Astrocyte (in vitro differentiated cells and primary cell): ENCODE data around the gene TRMT13. TPM values are rescaled to one million over a fixed set of nuclear protein-coding genes. Genes with fewer than 3 reads are reported as not detected.
"Not testable (repeated sequence)": the region's sequence is repeated elsewhere in the genome, so short reads cannot be mapped to it uniquely, and the experiment has no call there.

Experiments
- DNase-seq: peaks from one replicate; pipeline ENCODE4 v3.0.0-alpha.2; 2010; ENCODE audit warnings: low read depth
- FAIRE-seq: peaks from 2 replicates; lab custom pipeline; 2011; peaks lifted over from hg19 to GRCh38; lab: Jason Lieb, UNC
- H2AFZ ChIP-seq: 2 replicates; pipeline ENCODE4 v1.6.0; 2012; ENCODE audit warnings: low read depth, low read length, inconsistent platforms
- H3K27ac ChIP-seq: 2 replicates; pipeline ENCODE4 v1.5.1; 2011; ENCODE audit warnings: low read depth, low read length, inconsistent platforms
- H3K27me3 ChIP-seq: 2 replicates; pipeline ENCODE4 v1.6.0; 2011; ENCODE audit warnings: low read length, inconsistent platforms; ENCODE audit not compliant: insufficient read depth
- H3K36me3 ChIP-seq: 2 replicates; pipeline ENCODE4 v1.5.1; 2011; ENCODE audit warnings: low read length, inconsistent platforms; ENCODE audit not compliant: insufficient read depth
- H3K4me1 ChIP-seq: 2 replicates; pipeline ENCODE4 v1.5.1; 2011; ENCODE audit warnings: low read length, inconsistent platforms; ENCODE audit not compliant: insufficient read depth
- H3K4me2 ChIP-seq: 2 replicates; pipeline ENCODE4 v1.6.0; 2012; ENCODE audit warnings: low read length, inconsistent platforms
- H3K4me3 ChIP-seq: 2 replicates; pipeline ENCODE4 v1.5.1; 2011; ENCODE audit warnings: low read depth, mild to moderate bottlenecking, low read length, inconsistent platforms; ENCODE audit not compliant: insufficient read depth
- H3K79me2 ChIP-seq: 2 replicates; pipeline ENCODE4 v1.6.0; 2012; ENCODE audit warnings: mild to moderate bottlenecking, low read length, inconsistent platforms; ENCODE audit not compliant: insufficient read depth
- H3K9ac ChIP-seq: 2 replicates; pipeline ENCODE4 v1.6.0; 2012; ENCODE audit warnings: mild to moderate bottlenecking, low read length, inconsistent platforms
- H3K9me3 ChIP-seq: 2 replicates; pipeline ENCODE4 v1.5.1; 2012; ENCODE audit warnings: low read depth, mild to moderate bottlenecking, low read length, inconsistent platforms; ENCODE audit not compliant: insufficient read depth
- H4K20me1 ChIP-seq: 2 replicates; pipeline ENCODE4 v1.6.0; 2012; ENCODE audit warnings: low read length, inconsistent platforms; ENCODE audit not compliant: insufficient read depth
- H3K27ac Mint-ChIP-seq: one replicate; pipeline ENCODE4 v1.8.0; 2021; ENCODE audit warnings: mild to moderate bottlenecking, mixed read lengths; ENCODE audit not compliant: unreplicated experiment
- H3K27me3 Mint-ChIP-seq: one replicate; pipeline ENCODE4 v1.8.0; 2021; ENCODE audit warnings: low read depth, mixed read lengths; ENCODE audit not compliant: unreplicated experiment
- H3K36me3 Mint-ChIP-seq: one replicate; pipeline ENCODE4 v1.8.0; 2021; ENCODE audit warnings: low read depth, mixed read lengths; ENCODE audit not compliant: unreplicated experiment
- H3K4me1 Mint-ChIP-seq: one replicate; pipeline ENCODE4 v1.8.0; 2021; ENCODE audit warnings: low read depth, mixed read lengths; ENCODE audit not compliant: unreplicated experiment
- H3K4me3 Mint-ChIP-seq: one replicate; pipeline ENCODE4 v1.8.0; 2021; ENCODE audit warnings: mild to moderate bottlenecking, moderate library complexity, mixed read lengths; ENCODE audit not compliant: unreplicated experiment
- H3K9me3 Mint-ChIP-seq: one replicate; pipeline ENCODE4 v1.8.0; 2021; ENCODE audit warnings: mild to moderate bottlenecking, mixed read lengths; ENCODE audit not compliant: unreplicated experiment
- EZH2 ChIP-seq: IDR thresholded peaks from 2 replicates; pipeline ENCODE4 v1.6.1; 2012; ENCODE audit warnings: mild to moderate bottlenecking, low read length, inconsistent platforms; ENCODE audit not compliant: insufficient read depth
- total RNA-seq: library from RNA; stranded (reverse); gene quantifications from 2 replicates; pipeline ENCODE4 v1.2.1, GENCODE V29; 2021
- TF ChIP-seq, protein P1 (sequence below): IDR thresholded peaks from 2 replicates; pipeline ENCODE4 v1.5.1; 2011; ENCODE audit warnings: low read depth, mild to moderate bottlenecking, inconsistent platforms, low read length, moderate library complexity; ENCODE audit not compliant: insufficient read depth

TRMT13 gene
- total RNA-seq, 1 donor from 2014 or later = 11.7 TPM

DNA sequence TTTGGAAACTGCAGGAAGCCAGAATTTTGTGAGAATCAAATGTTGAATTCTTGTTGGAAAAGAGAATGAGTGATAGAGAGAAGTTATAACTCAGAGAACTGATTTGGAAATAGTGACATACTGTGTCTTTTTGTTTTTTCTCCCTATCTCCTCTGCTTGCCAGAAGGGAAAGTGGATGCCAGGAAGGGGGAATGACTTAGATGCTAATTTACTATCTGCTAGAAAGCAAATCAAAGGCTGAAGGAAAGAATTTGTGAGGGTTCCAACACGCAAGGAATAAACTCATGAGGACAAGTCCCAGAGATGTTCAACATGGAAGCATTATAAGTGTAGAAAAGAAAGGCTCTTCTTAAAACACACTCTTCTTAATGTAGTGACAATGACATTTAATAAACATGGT is 65.6 kb downstream of the TRMT13 start:
- Mint-ChIP-seq H3K4me3 (no peak overlapping the region), H3K27me3 (no peaks in the 10 kb centered on the region), H3K9me3 (no peaks in the 10 kb centered on the region), H3K36me3 (peaks cover 12% of the 10 kb centered on the region), H3K4me1 (no peaks in the 10 kb centered on the region), H3K27ac (no peak overlapping the region)
- Histone ChIP-seq H3K4me3 (no peak overlapping the region), H3K36me3 (peaks cover 15% of the 10 kb centered on the region), H3K9ac (no peak overlapping the region), H3K4me1 (no peaks in the 10 kb centered on the region), H2AFZ (no peak overlapping the region), H4K20me1 (no peaks in the 10 kb centered on the region), H3K9me3 (no peaks in the 10 kb centered on the region), H3K4me2 (no peak overlapping the region), H3K79me2 (no peaks in the 10 kb centered on the region), H3K27ac (no peak overlapping the region), H3K27me3 (no peaks in the 10 kb centered on the region)
- no peak for TF ChIP-seq EZH2
- TF ChIP-seq, protein P1, sequence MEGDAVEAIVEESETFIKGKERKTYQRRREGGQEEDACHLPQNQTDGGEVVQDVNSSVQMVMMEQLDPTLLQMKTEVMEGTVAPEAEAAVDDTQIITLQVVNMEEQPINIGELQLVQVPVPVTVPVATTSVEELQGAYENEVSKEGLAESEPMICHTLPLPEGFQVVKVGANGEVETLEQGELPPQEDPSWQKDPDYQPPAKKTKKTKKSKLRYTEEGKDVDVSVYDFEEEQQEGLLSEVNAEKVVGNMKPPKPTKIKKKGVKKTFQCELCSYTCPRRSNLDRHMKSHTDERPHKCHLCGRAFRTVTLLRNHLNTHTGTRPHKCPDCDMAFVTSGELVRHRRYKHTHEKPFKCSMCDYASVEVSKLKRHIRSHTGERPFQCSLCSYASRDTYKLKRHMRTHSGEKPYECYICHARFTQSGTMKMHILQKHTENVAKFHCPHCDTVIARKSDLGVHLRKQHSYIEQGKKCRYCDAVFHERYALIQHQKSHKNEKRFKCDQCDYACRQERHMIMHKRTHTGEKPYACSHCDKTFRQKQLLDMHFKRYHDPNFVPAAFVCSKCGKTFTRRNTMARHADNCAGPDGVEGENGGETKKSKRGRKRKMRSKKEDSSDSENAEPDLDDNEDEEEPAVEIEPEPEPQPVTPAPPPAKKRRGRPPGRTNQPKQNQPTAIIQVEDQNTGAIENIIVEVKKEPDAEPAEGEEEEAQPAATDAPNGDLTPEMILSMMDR = no peak
- no peak for FAIRE-seq
- no peak for DNase-seq

- not testable (repeated sequence) for H3K4me3 ChIP-seq, H3K27ac Mint-ChIP-seq, DNase-seq, FAIRE-seq, H3K4me1 Mint-ChIP-seq, H3K4me2 ChIP-seq, H3K9me3 ChIP-seq, H3K79me2 ChIP-seq, H3K4me1 ChIP-seq, H3K9ac ChIP-seq, H3K27me3 ChIP-seq, H3K4me3 Mint-ChIP-seq, H4K20me1 ChIP-seq, H3K27me3 Mint-ChIP-seq, H3K27ac ChIP-seq, H3K9me3 Mint-ChIP-seq, H2AFZ ChIP-seq
- peaks cover 19% of the 10 kb centered on the region for H3K36me3 Mint-ChIP-seq
- H3K36me3 ChIP-seq = peaks cover 12% of the 10 kb centered on the region
These were observed 67.1 kb downstream of the TRMT13 start for GRCh38 chr1:100200060-100200459.

Other genes starting within 250 kb of the TRMT13 start
- 16.6 and 20.5 TPM in 2 replicates for gene SLC35A3, start 163.2 kb upstream of the TRMT13 start, total RNA-seq
- 3.6 and 3.7 TPM in 2 replicates for gene SASS6, start 233 bp upstream of the TRMT13 start, total RNA-seq
- 0.22 and 0.57 TPM in 2 replicates for gene LRRC39, start 45.1 kb downstream of the TRMT13 start, total RNA-seq
- gene DBT, start 116.7 kb downstream of the TRMT13 start, total RNA-seq = 14.2 and 14.7 TPM in 2 replicates
- 73.9 and 78.0 TPM in 2 replicates for gene RTCA, start 133.1 kb downstream of the TRMT13 start, total RNA-seq
- gene CDC14A, start 219.3 kb downstream of the TRMT13 start, total RNA-seq = 4.9 and 6.3 TPM in 2 replicates